Large intestine (tissue), 3 donors: ENCODE results near the gene SH3RF2. TPM values are rescaled to one million over a fixed set of nuclear protein-coding genes. Genes with fewer than 3 reads are reported as not detected.

Experiments
- DNase-seq, 2 donors: peaks; one replicate each; pipeline versions ENCODE4 v3.0.0 to v3.0.0-alpha.2; 2013
- H3K27ac ChIP-seq: one replicate; pipeline ENCODE4 v1.5.1; 2013; ENCODE audit warnings: low read length
- H3K27me3 ChIP-seq: 2 replicates; pipeline ENCODE4 v1.6.1; 2013; ENCODE audit warnings: low read length; ENCODE audit not compliant: control insufficient read depth, insufficient read depth
- H3K36me3 ChIP-seq: 2 replicates; pipeline ENCODE4 v1.6.1; 2013; ENCODE audit warnings: low read length; ENCODE audit not compliant: control insufficient read depth, insufficient read depth
- H3K4me1 ChIP-seq: one replicate; pipeline ENCODE4 v1.6.1; 2013; ENCODE audit warnings: low read length; ENCODE audit not compliant: control insufficient read depth, insufficient read depth
- H3K4me3 ChIP-seq: one replicate; pipeline ENCODE4 v1.5.1; 2013; ENCODE audit warnings: low read length
- H3K9me3 ChIP-seq: one replicate; pipeline ENCODE4 v1.6.1; 2013; ENCODE audit warnings: mild to moderate bottlenecking, low read depth, low read length, moderate library complexity; ENCODE audit not compliant: control insufficient read depth
- WGBS: methylation state at CpG from one replicate; pipeline ENCODE4 v1.1.5; 2013; ENCODE audit warnings: low lambda C conversion rate; ENCODE audit not compliant: insufficient coverage; 5-methylcytosine and 5-hydroxymethylcytosine counted together
- polyA plus RNA-seq: library from polyadenylated mRNA; unstranded; fragments of 120-200 nt; gene quantifications from one replicate; pipeline ENCODE4 v1.2.1, GENCODE V29; 2013

SH3RF2 gene
- polyA plus RNA-seq, 1 donor: 31.9 TPM

DNA sequence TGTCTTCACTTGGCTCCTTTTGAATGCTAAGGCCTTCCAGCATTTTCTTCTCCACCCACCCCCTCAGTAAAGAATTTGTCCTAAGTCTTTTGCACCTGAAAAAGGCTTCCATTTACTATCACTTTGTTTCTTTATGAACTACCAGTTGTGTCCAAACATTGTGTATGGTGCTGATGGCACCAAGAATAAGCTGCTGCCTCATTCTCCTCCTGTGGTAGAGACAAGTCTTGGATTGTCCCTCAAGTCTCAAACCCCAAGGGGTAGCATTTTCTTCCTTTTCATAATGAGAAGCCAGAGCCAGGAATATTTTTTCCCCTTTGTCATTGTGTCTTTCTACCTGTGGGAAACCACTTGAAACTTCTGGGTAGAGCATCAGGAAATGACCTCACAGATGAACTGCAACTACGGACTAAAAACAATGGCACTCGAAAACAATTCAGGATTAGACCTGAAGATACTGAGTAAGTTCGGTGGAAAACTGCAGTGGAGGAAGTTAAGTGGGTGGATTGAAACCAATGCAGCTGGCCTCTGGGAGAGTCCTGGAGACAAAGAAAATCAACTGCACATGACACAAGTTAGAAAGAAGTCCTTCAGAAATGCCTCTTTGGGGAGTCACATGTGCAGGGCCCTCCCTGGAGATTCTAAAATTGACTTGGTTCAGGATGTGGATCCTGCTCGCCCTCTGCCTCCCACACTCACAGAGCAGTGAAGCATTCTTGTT is 80.5 kb downstream of the SH3RF2 start:
- H3K9me3 ChIP-seq: no peaks in the 10 kb centered on the region
- no peak overlapping the region for H3K27ac ChIP-seq
- no peaks in the 10 kb centered on the region for H3K4me1 ChIP-seq
- WGBS: no CpG with 5 or more reads among the region's 4 CpGs
- no peaks in the 10 kb centered on the region for H3K27me3 ChIP-seq
- DNase-seq: no peak
- H3K4me3 ChIP-seq: no peak overlapping the region
- peaks cover 39% of the 10 kb centered on the region for H3K36me3 ChIP-seq

DNA sequence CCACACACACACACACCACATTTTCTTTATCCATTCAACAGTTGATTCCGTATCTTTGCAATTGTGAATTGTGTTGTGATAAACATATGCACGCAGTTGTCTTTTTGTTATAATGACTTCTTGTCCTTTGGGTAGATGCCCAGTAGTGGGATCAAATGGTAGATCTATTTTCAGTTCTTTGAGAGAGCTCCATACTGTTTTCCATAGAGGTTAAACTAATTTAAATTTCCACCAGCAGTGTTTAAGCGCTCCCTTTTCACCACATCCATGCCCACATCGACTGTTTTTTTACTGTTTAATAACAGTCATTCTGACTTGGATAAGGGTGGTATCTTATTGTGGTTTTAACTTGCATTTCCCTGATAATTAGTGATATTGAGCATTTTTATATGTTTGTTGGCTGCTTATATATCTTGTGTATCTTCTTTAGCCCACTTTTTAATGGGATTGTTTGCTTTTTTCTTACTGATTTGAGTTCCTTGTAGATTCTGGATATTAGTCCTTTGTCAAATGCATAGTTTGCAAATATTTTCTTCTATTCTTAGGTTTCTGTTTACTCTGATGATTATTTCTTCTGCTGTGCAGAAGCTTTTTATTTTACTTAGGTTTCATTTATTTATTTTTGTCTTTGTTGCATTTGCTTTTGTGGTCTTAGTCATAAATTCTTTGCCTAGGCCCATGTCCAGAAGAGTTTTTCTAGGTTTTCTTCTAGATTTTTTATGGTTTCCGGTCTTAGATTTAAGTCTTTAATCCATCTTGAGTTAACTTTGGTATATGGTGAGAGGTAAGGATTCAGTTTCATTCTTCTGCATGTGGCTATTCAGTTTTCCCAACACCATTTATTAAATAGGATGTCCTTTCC is 82.4 kb downstream of the SH3RF2 start:
- Histone ChIP-seq H3K4me3 (no peak overlapping the region), H3K27me3 (no peaks in the 10 kb centered on the region), H3K36me3 (peaks cover 32% of the 10 kb centered on the region), H3K9me3 (no peaks in the 10 kb centered on the region), H3K27ac (no peak overlapping the region), H3K4me1 (no peaks in the 10 kb centered on the region)
- 90% methylated on average over 3 of the region's 5 CpGs for WGBS
- DNase-seq: no peak

DNA sequence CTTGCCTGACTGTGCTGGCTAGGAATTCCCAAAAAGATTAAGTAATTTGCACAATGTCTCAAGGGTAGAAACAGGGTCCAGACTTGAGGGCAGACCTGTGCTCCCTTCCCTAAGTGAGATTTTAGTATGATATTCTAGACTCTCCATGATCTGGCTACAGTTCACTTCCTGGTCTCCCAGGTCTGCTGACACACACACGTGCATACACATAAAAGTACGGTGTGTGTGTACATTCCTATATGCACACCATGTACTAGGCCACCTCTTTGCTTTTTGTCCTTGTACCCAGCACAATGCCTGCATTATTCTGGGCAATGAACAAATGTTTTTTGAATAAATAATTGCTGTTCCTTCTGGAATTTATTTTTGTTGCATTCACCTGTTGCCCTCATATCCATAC is 83.7 kb downstream of the SH3RF2 start:
- no peak overlapping the region for H3K27ac ChIP-seq
- peaks cover 18% of the 10 kb centered on the region for H3K36me3 ChIP-seq
- peaks cover 4% of the 10 kb centered on the region for H3K4me1 ChIP-seq
- H3K4me3 ChIP-seq: no peak overlapping the region
- WGBS: no CpG with 5 or more reads among the region's 2 CpGs
- DNase-seq: no peak
- no peaks in the 10 kb centered on the region for H3K27me3 ChIP-seq
- H3K9me3 ChIP-seq: no peaks in the 10 kb centered on the region

DNA sequence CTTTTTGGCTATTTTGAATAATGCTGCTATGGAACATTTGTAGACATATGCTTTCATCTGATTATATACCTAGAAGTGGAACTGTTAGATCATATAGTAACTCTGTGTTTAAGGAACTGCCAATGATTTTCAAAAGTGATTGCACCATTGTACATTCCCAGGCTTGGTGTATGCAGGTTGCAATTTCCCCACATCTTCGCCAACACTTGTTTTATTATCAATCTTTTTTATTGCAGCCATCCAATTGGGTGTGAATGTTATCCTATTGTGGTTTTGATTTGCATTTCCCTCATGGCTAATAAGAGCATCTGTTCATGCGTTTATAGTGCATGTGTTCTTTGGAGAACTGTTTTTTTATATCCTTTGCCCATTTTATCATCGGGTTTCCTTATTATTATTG is 87.7 kb downstream of the SH3RF2 start:
- H3K36me3 ChIP-seq: peaks cover 4% of the 10 kb centered on the region
- H3K27ac ChIP-seq: no peak overlapping the region
- no peak for DNase-seq
- no peaks in the 10 kb centered on the region for H3K27me3 ChIP-seq
- H3K4me3 ChIP-seq: no peak overlapping the region
- H3K9me3 ChIP-seq: no peaks in the 10 kb centered on the region
- H3K4me1 ChIP-seq: peaks cover 36% of the 10 kb centered on the region
- 94% methylated on average over 2 of the region's 3 CpGs for WGBS

DNA sequence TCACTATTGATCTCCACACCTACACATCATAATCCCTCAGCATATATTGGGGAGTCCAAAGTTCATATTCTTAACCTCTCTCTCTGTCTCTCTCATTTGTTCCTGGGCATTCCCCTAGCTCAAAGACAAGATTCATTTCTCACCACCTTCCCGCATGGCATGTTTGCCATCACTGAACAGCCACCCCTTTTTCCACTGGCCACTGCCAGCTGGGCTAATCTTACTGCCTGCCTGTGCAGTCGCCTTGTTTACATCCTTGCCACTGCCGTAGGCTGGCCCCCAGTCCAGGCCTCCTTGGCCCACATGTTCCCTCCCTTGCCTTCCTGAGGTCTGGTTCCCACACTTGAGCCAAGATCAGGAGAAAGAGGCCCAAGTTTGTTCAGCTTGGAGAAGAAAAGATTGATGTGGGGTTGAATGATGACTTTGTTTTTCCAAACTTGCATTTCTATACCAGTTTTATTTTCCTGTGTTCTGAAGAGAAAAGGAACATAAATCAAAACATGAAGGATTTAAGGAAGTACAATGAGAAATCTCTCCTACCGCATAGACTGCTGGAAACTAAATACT is 88.8 kb downstream of the SH3RF2 start:
- H3K36me3 ChIP-seq: peaks cover 1% of the 10 kb centered on the region
- H3K9me3 ChIP-seq: no peaks in the 10 kb centered on the region
- peak in 1 of 2 donors; percentile 62 for DNase-seq
- peaks cover 36% of the 10 kb centered on the region for H3K4me1 ChIP-seq
- no peak overlapping the region for H3K4me3 ChIP-seq
- WGBS: 67% methylated on average over 1 of the region's 4 CpGs
- no peaks in the 10 kb centered on the region for H3K27me3 ChIP-seq
- H3K27ac ChIP-seq: peak overlapping the region; percentile 69

DNA sequence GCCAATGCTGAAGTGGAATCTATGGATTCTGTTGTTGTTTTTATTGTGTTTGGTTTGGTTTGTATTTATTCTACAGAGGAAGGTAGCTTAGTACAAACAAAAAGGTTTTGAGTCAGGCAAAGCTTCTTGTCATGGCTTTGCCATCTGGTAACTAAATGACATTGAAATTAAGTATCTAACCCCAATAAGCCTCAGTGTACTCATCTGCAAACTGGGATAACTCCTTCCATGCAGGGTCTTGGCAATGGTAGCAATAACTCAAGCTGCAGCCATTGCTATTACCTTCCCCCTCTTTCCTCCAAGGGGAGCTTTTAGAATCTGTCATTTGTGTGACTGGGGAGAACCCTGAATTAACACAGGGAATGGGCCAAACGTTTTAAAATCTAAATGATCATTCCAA is 89.3 kb downstream of the SH3RF2 start:
- Histone ChIP-seq H3K9me3 (no peaks in the 10 kb centered on the region), H3K4me3 (no peak overlapping the region), H3K27me3 (no peaks in the 10 kb centered on the region), H3K36me3 (no peaks in the 10 kb centered on the region), H3K4me1 (peaks cover 36% of the 10 kb centered on the region), H3K27ac (peak overlapping the region; percentile 69)
- WGBS: no CpG with 5 or more reads among the region's 1 CpG
- no peak for DNase-seq

DNA sequence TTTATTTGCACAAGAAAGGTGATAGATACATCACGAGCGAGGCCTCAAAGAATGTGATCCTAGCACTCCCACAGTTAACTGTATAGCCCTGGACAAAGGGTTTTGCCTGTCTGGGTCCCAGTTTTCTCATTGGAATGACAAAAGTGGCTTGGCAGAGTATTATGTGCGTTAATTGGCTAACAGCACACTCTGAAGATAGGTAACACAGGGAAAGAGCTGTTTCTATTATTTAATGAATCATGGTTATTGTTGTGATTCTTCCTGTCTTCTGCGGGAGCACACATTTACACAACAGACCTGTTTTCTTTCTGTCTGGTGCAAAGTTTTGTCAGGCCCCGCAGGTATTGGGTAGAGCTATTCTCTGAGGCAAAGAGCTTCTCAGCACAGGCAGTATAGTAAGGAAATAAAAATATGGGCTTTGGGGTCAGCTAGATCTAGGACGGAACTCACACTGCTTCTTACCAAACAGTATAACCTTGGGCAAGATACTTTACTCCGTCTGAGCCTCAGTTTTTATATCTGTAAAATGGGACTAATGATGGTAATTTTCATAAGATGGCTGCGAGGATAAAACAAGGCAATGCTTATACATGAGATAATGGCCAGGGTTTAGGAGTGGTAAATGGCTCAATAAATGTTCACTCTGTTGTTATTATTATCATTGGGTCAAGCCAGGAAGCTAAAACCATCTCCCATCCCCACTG is 90.1 kb downstream of the SH3RF2 start:
- H3K4me1 ChIP-seq: peaks cover 36% of the 10 kb centered on the region
- H3K4me3 ChIP-seq: no peak overlapping the region
- H3K9me3 ChIP-seq: no peaks in the 10 kb centered on the region
- H3K27ac ChIP-seq: peak overlapping the region; percentile 81
- DNase-seq: peak in 1 of 2 donors; percentile 38
- H3K36me3 ChIP-seq: peaks cover under 1% of the 10 kb centered on the region
- 80% methylated on average over 1 of the region's 8 CpGs for WGBS
- no peaks in the 10 kb centered on the region for H3K27me3 ChIP-seq

DNA sequence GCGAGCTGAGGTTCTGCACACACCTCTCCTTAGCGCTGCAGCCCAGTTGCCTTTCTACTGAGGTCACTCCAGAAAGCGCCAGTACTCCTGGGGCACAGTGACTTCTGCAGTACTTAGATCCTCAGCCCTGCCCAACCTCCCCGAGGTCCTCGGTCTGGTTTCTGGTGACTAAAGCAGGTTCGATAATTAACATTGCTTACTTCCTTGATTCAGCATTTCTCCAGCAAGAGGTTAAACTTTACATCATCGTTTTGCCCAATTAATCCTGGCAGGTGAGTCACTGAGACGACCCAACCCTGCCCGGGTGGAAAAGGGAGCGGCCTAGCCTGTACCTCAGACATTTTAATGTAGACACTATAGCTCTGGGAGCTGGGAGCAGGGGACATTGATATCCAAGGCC is 91.4 kb downstream of the SH3RF2 start:
- Histone ChIP-seq H3K4me1 (peaks cover 36% of the 10 kb centered on the region), H3K9me3 (no peaks in the 10 kb centered on the region), H3K27ac (peak overlapping the region; percentile 81), H3K27me3 (no peaks in the 10 kb centered on the region), H3K4me3 (no peak overlapping the region), H3K36me3 (peaks cover 5% of the 10 kb centered on the region)
- DNase-seq: peak; percentile 81 to 95
- no CpG with 5 or more reads among the region's 10 CpGs for WGBS

DNA sequence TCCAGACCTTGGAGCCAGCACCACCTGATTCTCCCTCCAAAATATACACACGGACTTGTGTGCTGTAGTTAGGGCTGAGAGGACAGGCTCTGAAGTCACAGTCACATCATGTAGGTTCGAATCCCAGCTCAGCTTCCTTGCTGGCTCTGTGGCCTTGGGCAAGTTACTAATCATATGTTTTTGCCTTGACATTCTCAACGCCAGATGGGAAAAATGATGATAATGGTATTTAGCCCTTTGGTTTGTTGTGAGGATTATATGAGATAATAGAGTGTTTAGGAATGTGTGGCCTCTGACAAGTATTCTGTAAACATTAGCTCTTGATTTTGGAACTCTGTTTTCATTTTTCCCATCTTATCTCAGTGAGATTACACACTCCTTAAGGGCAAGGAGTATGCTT is 96.5 kb downstream of the SH3RF2 start:
- WGBS: no CpG with 5 or more reads among the region's 3 CpGs
- no peak overlapping the region for H3K27ac ChIP-seq

DNA sequence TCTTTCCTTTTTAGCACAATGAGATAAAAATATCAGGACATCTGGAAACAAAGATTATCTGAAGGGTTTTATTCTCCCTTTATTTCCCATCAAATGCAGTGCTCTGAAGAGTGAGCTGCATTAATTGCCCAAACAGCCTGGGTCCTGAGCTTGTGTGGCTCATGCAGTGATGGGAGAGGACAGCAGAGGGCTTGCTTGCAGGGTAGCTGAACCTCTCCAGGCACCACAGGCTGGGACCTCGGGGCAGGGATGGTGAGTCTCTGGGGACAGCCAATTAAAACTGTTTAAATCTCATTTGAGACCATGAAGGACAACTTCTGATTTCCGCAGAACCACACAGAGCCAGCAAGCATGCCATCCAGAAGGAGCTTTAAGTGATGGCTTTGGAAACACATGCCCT is 97.7 kb downstream of the SH3RF2 start:
- DNase-seq: no peak
- Histone ChIP-seq H3K27me3 (no peaks in the 10 kb centered on the region), H3K36me3 (peaks cover 5% of the 10 kb centered on the region), H3K4me1 (peaks cover 7% of the 10 kb centered on the region), H3K27ac (no peak overlapping the region), H3K9me3 (no peaks in the 10 kb centered on the region), H3K4me3 (no peak overlapping the region)
- WGBS: no CpG with 5 or more reads among the region's 2 CpGs

More for the DNA sequence above, 96.5 kb downstream of the SH3RF2 start:
- Histone ChIP-seq H3K27me3 (no peaks in the 10 kb centered on the region), H3K9me3 (no peaks in the 10 kb centered on the region), H3K4me1 (peaks cover 6% of the 10 kb centered on the region), H3K4me3 (no peak overlapping the region), H3K36me3 (peaks cover 5% of the 10 kb centered on the region)
- DNase-seq: no peak
